ENCODE measurements around the gene SPAG6. TPM values are rescaled to one million over a fixed set of nuclear protein-coding genes. Genes with fewer than 3 reads are reported as not detected.
A peak's percentile ranks its signal among the peaks of the same experiment; 100 is the strongest.
"Not testable (repeated sequence)": the region's sequence is repeated elsewhere in the genome, so short reads cannot be mapped to it uniquely, and the experiment has no call there.

SPAG6 gene
- total RNA-seq, 1 donor from 2014 or later, result not detected

DNA sequence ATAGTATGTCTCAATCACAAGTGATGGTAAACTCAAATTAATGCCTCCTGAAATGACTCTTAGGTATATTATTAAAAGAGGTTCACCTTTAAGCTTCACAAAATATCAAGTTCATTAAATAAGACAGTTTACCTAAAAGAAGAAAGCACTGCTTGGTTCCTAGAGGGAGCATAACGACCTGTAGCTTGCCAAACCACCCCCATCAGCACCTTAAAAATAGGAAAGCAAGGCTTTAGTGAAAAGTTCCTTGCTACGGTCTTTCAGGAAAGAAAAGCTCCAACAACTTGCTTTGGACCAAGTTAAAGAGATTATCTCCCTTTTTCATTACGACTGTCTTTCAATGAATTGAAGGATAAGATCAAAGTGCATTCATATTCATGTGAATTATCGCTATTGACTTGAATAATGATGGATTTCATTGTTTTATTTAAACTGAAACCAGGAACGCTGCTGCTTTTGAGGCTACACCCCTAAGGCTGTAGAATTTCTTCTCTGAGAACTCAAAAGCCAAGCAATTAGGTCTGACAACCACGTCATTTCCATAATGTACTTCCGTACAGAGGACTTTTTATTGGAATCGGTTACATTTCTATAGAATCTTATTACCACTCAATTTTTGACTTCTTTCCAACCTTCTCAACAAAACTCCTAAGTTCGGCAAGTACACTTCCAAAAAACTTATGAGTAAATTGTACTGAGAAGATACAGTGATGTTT is 7.0 kb upstream of the SPAG6 start:
- no peak for ATAC-seq
- intact Hi-C loops (cut with micrococcal nuclease), result no loop called here
- DNase-seq, result no peak

DNA sequence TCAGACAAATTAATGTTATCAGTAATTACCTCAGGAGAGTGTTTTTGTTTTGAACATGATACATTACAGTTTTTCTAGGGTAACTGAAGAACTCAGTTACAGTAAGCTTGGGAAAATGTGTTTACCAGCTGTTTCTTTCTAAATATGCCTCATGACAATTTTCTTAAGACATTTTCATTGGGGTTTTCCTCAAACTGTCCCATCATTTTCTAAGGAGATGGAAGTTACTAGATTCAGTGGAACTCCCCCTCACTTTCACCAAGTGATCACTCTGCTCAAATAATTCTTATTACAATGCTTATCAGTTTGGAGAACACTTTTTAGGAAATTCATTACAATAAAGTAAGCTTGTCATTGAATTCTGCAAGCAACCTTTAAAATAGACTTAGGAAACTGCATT is 6.4 kb upstream of the SPAG6 start:
- intact Hi-C loops (cut with micrococcal nuclease), result no loop called here
- ATAC-seq (no peak), DNase-seq (no peak)

DNA sequence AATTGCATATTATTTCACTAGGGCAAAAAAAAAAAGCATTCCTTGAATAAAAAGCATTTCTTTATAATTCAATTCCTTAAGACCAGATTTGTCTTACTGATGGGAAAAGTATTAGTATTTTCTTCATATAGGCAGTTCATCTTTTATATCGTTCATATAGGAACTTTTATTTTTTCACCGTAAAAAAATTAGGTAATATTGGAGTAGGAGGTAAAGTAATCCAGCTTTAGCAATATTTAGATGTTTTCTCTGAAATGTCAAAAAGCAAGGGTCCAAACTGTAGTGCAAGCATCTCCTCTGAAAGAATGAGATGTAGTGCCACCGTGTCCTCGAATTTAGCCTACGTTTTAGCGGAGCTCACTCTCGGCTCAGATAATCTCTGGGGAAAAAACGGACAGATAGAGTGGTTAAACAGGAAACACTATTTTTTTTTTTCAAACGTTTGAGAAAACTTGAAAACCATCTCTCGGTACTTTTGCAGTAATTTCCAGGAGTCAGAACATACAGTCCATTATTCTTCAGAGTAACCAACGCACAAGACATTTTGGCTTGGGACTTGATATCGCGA is 5.5 kb upstream of the SPAG6 start:
- DNase-seq, result no peak
- ATAC-seq, result no peak
- intact Hi-C loops (cut with micrococcal nuclease), result no loop called here

DNA sequence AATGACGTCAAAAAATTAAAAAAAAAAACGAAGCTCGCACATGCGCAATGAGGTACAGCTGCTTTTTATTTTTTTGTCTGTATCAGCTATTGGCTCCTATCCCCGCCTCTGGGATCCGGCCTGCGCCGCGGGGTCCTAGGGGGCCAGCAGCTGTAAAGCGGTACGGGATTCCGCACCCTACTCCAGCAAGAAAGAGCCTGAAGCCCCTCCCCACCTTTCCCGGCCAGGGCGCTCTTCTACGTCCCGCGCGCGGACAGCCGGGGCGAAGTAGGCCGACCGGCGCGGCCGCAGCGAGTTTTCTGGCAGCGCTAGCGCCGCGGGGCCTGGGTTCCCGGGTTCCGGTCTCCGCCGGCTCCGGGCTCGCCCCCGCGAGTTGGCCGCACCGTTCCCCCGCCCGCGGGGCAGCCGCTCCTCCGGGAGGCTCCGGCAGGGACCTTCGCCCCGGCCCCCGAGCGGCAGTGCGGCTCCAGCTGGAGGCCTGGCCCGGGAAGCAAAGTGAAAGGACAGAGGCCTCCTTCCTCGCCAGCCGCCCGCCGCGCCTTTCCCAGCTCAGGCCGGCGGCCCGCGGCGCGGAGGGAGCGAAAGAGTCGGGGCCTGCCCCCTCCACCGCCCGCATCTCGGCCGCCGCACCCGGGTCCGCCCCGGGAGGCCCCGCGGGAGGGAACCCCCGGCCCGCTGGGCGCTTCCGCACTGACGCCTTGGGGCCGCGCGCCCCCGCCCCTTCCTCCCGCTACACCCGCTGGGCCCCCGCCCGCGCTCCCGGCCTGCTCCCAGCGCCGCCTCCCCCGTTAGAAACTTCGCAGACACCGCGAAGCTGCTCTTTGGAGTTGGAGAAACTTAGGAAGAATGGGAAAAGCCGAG is 4.7 kb upstream of the SPAG6 start:
- intact Hi-C loops (cut with micrococcal nuclease), result no loop called here
- DNase-seq (peak; percentile 78), ATAC-seq (peak; percentile 89)

DNA sequence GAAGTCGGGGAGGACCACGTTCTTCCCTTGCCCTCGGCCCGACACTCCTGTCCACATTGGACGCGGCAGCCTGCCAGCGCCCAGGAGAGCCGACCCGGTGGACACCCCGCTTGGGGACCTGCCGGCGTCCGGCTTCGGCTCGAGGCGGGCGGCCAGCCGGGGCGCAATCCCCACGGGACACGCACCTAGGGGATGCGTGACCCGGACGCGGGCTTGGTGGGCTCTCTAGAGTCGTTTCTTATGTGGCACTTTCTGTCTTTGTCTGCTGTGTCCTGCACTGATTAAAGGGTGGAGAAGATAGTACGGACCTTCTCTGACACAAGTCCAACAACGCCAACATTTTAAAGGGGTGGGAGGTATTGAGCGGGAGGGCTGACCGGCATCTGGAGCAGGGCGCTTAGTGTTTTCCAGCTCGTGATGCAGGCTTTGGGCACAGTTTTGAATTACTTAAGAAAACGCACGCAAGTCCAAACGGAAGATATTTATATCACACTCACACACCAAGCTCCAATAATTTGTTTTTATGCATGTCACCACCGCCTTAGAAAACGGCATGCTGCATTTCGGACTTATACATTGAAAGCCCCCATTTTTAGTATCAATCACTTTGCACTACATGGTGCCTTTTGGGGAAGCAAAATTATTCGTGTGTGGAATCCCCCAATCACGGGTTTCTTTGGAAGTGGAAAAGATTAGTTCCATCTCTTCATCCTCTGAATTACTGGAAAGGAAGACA is 3.9 kb upstream of the SPAG6 start:
- DNase-seq (no peak), ATAC-seq (peak; percentile 32)
- intact Hi-C loops (cut with micrococcal nuclease), result no loop called here

DNA sequence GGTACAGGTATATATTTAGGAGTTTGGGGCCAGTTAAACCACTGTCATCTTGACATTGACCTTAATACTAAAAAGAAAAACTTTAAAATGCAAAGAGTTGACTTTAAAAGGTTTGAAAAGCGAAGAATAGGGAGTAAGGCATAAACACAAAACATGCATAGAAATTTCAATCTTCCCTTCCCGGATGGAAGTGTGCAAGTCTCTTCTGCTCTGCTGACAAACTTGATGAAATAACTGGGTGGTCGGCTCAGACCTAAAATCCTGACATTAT is 3.4 kb upstream of the SPAG6 start:
- ATAC-seq (no peak), DNase-seq (no peak)
- intact Hi-C loops (cut with micrococcal nuclease), result no loop called here

DNA sequence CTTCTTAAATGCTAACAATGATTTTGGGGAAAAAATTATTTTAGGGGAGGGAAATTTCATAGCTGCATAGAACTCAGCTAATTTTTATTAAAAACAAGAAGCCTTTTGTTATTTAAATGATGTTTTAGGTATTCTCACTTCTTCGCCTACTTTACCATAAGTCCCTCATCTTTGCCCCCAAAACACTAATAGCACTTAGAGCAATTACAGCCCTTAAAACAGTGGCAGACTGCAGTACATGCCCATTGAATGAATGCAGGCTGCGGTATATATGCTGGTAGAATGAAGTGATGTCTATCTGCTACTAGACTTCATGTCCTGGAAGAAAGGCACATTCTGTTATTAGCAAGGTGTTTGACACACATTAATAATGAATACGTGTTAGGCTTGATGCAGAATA is 2.9 kb upstream of the SPAG6 start:
- no peak for ATAC-seq
- intact Hi-C loops (cut with micrococcal nuclease), result no loop called here
- DNase-seq, result no peak

DNA sequence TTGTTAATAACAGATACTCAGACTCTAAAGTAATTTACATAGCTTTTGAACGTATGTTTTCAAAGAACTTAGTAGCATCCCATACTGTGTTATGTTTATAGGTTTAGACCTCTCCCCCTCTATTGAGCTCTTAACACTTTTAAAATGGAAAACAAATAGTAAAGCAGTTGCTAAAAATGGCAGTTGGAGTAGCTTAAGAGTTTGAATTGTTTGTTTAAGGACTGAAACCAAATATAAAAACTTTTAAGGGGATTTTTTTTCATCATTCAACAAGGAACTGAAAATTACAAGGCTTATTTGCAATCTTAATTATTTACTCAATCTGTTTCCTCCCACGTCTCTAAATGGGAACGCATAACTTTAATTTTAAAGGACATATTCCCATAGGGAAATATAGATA is 1.6 kb upstream of the SPAG6 start:
- DNase-seq (no peak), ATAC-seq (no peak)
- intact Hi-C loops (cut with micrococcal nuclease), result no loop called here

DNA sequence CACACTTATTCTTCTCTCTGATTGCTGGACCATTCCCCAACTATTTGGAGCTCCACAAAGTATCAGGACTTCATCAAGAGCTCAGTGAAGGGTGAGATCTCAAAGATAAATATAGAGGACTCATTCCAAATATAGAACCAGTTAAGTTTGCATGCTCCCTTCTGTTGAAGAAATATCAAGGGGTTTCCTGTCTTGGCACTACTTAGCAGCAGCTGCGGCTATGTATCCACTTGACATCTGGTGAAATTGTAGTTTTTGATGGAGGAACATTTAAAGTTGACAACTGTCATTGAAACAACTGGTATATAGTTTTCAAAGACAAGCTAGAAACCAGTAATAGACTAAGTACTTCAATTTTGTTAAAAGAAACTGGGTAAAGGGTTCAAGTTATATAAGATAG is 1.0 kb upstream of the SPAG6 start:
- no peak for ATAC-seq
- intact Hi-C loops (cut with micrococcal nuclease), result no loop called here

DNA sequence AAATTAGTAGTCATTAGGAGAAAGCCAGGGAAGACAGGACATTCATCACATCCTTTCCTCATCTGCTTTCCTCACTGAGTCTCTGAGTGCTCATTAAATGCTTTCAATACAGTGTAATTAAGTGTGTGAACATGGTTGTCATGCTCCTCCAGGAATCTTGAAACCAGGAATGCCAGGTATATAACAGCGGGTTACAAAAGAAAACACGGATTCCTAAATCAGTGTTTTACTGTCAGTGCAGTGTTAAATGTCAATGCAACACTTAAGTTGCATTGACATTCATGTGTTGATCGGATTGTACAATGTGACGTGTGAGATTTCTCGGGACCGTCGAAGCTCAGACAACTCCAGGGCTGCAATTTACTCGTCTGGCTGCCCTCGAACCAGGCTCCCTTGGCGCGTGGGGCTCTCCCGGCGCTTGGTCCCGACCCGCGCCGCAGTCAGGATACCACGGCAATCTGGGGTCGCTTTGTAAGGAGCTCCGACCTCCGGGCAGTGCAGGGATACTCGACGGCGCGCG is 455 bp upstream of the SPAG6 start:
- ATAC-seq, result no peak
- intact Hi-C loops (cut with micrococcal nuclease), result no loop called here
- no peak for DNase-seq

More for the DNA sequence above, 1.0 kb upstream of the SPAG6 start:
- DNase-seq, result no peak

DNA sequence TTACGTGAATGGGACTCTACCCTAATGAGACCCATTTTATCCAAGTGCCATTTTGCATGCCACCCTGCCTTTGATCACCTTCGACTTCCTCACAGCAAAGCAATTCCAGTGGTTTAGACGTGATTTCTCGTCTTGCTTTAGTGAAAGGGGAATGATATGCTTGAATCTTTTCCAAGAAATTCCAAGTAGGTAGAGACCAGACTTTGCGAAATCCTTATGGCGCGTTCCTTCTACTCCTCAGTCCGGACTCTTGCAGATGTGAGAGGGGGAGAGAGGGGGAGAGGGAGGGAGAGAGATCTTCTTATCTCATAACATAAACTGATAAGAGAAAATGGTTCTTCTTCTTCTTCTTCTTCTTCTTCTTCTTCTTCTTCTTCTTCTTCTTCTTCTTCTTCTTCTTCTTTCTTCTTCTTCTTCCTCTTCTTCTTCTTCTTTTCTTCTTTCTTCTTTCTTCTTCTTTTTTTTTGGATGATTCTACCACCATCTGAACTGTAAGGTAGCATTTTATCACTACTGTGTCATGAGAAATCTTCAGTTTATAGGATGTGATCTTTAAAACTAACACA is 883 bp downstream of the SPAG6 start:
- intact Hi-C loops (cut with micrococcal nuclease), result no loop called here
- no peak for DNase-seq
- ATAC-seq, result no peak

DNA sequence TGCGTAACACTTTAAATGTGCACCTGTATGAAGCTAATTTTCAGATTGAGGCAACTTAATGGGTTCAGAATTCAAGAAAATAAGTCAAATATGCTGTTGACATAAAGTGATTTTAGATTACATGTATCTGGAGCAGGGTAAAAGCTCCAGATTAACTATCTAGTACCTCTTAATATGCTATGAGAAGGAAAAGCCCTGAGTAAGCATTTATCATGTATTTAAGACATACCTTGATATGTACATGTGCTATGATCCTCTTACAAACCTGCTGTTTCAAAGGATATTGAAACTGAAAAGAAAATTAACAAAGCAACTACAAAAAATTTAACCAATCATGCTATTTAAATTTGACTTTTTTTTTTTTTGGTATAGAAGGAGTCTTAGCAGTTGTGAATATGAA is 4.5 kb downstream of the SPAG6 start:
- ATAC-seq, result no peak
- no peak for DNase-seq
- intact Hi-C loops (cut with micrococcal nuclease), result no loop called here

DNA sequence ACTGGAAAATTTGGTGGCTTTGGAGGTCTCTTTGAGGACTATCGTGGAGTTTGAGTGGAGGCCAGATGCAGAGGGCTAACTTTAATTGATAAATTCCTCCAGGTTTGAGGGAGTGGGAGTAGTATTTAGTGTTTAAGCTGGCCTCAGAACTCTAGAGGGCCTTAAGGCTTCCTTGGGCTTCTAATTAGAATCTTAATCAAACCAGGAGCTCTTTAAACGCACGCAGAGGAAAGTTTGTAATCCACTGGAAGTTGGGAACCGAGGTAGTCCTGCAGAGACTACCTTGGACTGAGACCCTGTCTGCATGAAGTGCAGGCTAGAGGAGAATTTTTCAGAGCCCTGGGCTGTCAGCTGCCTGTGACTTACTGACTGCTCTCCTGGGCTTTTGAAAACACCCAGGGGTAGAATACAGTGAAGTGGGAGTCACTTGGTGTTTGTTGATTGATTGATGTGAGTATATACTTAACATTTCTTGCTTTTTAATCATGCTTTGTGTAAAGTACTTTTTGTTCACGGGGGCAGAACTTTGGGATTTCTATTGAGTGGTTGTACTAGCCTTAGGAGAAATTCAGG is 5.9 kb downstream of the SPAG6 start:
- ATAC-seq (no peak), DNase-seq (no peak)
- intact Hi-C loops (cut with micrococcal nuclease), result no loop called here

DNA sequence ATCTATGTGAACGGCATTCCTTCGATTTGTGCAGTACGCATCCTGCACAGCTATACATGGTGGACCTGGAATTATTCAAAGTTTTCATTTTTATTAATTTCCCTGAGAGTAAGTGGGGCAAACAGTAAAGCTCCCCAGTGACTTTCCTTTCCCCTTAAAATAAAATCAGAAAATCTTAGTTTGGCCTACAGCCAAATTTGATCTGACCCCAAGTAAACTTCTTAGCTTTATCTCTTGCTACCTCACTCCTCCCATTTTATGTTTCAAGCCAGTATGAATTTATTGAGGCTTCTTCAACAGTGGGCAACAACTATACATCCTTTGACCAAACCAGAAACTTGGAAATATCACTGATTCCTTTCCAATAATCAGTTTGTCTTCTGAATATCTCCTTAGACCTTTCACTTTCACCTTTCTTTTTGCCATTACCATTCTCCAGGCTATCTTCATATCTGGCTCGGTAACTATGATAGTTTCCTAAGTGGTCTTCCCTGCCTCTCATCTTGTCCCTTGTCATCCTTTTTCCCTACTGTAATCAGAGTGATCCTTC is 11.1 kb downstream of the SPAG6 start:
- no peak for DNase-seq
- no peak for ATAC-seq
- intact Hi-C loops (cut with micrococcal nuclease), result no loop called here

DNA sequence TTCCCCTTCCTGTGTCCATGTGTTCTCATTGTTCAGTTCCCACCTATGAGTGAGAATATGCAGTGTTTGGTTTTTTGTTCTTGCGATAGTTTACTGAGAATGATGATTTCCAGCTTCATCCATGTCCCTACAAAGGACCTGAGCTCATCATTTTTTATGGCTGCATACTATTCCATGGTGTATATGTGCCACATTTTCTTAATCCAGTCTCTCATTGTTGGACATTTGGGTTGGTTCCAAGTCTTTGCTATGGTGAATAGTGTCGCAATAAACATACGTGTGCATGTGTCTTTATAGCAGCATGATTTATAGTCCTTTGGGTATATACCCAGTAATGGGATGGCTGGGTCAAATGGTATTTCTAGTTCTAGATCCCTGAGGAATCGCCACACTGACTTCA is 12.5 kb downstream of the SPAG6 start:
- intact Hi-C loops (cut with micrococcal nuclease); ATAC-seq; DNase-seq: not testable (repeated sequence)

DNA sequence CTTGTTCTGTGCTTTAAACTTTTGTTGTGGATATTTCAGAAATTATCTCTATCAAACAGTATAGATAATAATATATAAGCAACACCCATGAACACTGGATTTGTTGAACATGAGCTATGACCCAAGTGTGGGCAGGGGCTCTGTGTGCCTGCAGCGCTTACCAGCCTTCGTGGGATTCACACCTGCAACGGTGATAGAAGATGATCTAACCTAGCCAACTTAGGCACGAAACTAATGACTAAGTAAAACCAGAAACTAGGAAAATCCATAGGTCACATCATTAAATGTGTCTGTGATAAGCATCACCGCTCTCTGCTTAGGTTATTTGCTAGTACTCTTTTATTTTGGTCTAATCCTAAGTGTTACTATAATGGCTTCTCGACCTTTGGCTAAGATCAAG is 18.0 kb downstream of the SPAG6 start:
- intact Hi-C loops (cut with micrococcal nuclease), result no loop called here
- DNase-seq, result no peak
- ATAC-seq, result no peak

DNA sequence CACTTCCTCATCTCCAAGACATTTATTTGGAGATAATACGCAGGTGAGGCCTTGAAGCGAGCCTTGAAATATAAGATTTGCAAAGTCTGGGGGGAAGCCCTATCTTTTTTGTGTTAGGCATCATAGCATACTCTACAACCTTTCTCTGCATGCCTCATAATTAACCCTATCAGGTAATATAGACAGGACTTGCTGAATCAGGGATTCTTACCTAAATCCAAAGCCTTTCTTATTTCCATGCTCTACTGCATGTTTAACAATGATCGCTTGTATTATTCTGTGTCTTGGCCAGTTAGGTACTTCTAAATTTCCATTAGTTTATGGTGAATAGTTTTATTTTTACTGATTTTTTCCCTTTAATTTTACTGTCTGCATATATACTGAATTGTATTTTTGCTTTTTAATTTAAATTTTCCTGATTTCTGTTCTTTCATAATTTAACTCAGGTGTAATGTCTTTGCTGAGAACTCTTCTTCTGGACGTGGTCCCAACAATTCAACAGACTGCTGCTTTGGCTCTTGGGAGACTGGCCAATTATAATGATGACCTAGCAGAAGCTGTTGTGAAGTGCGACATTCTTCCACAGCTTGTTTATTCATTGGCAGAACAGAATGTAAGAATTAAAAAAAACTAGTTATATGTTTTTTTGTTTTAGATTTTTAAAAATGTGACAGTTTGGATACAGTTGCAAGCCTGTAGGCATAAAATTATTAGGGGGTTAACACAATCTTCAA is 19.3 kb downstream of the SPAG6 start:
- no peak for ATAC-seq
- no peak for DNase-seq
- intact Hi-C loops (cut with micrococcal nuclease), result no loop called here

DNA sequence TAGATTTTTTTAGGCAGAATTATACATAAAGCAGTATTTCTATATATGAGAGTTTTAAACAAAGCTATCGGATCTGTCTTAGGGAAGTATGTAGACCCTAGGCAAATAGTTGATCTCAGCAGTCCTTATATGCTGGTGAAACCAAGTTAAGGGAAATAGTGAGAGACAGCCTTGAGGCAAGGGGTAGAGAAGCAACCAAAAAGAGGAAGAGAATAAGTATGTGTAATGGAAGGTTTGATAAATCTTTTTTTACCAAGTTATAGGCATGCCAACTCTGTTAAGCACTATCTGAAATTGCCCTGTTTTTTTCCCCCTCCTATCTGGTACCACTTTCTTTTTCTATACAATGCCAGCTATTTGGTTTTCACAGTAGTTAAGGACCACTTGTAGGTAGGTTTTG is 19.9 kb downstream of the SPAG6 start:
- DNase-seq, result no peak
- intact Hi-C loops (cut with micrococcal nuclease), result no loop called here
- peak; percentile 48 for ATAC-seq

Data from left ventricle myocardium superior (tissue), 1 donor.